Uterus (tissue), 4 donors: ENCODE measurements around the gene RBL1. TPM values are rescaled to one million over a fixed set of nuclear protein-coding genes. Genes with fewer than 3 reads are reported as not detected.
A peak's percentile ranks its signal among the peaks of the same experiment; 100 is the strongest.

Source experiments
- DNase-seq, 2 donors: peaks; one replicate each; pipeline ENCODE4 v3.0.0-alpha.2; 2019 to 2020
- H3K27ac ChIP-seq, 2 donors: fragments of 200-600 bp; sonication (generic); 1 replicate in 1 of 2; 2 replicates in 1 of 2; pipeline ENCODE4 v1.5.1; 2016 to 2018
- H3K27me3 ChIP-seq, 2 donors: fragments of 200-600 bp; sonication (generic); one replicate each; pipeline ENCODE4 v1.5.1; 2018 to 2019; ENCODE audit warnings: control low read depth in 1 of 2
- H3K36me3 ChIP-seq, 2 donors: fragments of 200-600 bp; sonication (generic); one replicate each; pipeline ENCODE4 v1.5.1; 2019; ENCODE audit warnings: control low read depth in 1 of 2
- H3K4me1 ChIP-seq, 2 donors: fragments of 200-600 bp; sonication (generic); one replicate each; pipeline ENCODE4 v1.5.1; 2018 to 2019; ENCODE audit warnings: control low read depth in 1 of 2
- H3K4me3 ChIP-seq, 2 donors: fragments of 200-600 bp; sonication (generic); 1 replicate in 1 of 2; 2 replicates in 1 of 2; pipeline ENCODE4 v1.5.1; 2018 to 2019; ENCODE audit warnings: mild to moderate bottlenecking in 1 of 2
- H3K9me3 ChIP-seq, 2 donors: fragments of 200-600 bp; sonication (generic); one replicate each; pipeline ENCODE4 v1.5.1; 2019; ENCODE audit warnings: control low read depth in 1 of 2
- POLR2A ChIP-seq, 2 donors: fragments of 450-650 bp; IDR thresholded peaks; one replicate each; pipeline ENCODE4 v1.6.1; 2016; ENCODE audit warnings: antibody characterized with exemption in 2 of 2, mild to moderate bottlenecking in 1 of 2, moderate library complexity in 1 of 2
- intact Hi-C: fragments of 100-400 bp; cut with DNase I; formaldehyde crosslinking; loops from one replicate; pipeline ENCODE4 v1.15.1; 2023; ENCODE audit warnings: low total_unique reads
- small RNA-seq: library from RNA; depleted of rRNA; stranded (forward); fragments of <200 nt; gene quantifications from one replicate; pipeline ENCODE3, GENCODE V24; 2016
- total RNA-seq, 4 donors: library from RNA; depleted of rRNA in 3 of 4; stranded (reverse); fragments of >200 nt in 3 of 4; gene quantifications; one replicate each; pipeline versions ENCODE4 v1.1.0 to v1.2.4, GENCODE V29; 2014 to 2023
- TF ChIP-seq, protein P1 (sequence below), 4 experiments: fragments of 200-600 bp in 2 of 4; fragments of 450-650 bp in 2 of 4; sonication (generic) in 2 of 4; IDR thresholded peaks; one replicate each; pipeline ENCODE4 v1.5.1; 2016 to 2019; ENCODE audit warnings: antibody characterized with exemption in 4 of 4, mild to moderate bottlenecking in 2 of 4, moderate library complexity in 1 of 4
- donor health status: DM: yes; HTN: yes; CAD: no.

Gene RBL1
- total RNA-seq, 4 donors from 2014 or later = 0.51 to 28.1 (median 12.0) TPM

DNA sequence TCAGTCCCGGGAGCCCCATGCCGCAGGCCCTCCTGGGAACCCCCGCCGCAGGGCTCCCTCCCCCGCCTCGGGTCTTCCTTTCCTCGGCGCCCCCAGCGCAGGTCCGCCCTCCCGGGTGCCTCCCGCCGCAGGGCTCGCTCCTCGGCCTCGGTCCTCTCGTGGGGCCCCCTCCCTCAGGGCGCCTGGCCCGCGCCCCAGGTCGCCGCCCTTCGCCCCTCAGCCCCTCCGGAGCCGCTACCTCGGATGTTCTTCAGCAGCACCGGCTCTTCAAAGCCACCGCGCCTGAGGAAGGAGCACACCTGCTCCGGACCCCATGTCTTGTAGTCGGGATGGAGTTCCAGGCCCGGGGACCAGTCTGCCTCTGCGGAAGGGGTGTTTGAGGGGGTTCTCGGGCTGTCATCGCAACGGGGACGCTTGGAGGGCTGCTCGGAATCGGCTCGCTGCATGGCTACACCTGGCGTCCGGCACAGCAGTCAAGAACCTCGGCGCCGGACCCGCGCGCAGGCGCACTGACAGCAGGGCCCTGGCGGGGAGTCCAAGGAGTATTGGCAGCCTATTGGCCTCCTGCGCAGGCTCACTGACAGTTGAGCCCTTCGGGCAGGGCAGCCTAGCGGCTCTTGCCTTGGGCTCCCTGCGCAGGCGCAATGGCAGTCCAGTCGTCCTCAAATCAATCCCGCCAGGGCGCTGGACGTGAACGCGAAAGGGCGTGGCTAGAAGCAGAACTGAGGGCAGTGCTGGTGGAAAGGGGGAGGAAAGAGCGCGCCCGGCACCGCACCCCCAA is 144.4 kb downstream of the RBL1 start, which contains the start of gene SAMHD1:
SAMHD1 (minus strand) TSS at position 511 of the 781 bp plus-strand sequence; CDS start at position 446, 65 bp downstream.
- H3K9me3 ChIP-seq = no peaks in the 10 kb centered on the region
- peak; percentile 96 to 97 for DNase-seq
- no peaks in the 10 kb centered on the region for H3K4me1 ChIP-seq
- H3K4me3 ChIP-seq = peak within 1 kb of the TSS; percentile 66 to 97
- intact Hi-C loops = no loop called here
- TF ChIP-seq POLR2A (IDR thresholded peaks at IDR 0.05) = peak; percentile 89
- TF ChIP-seq, protein P1, sequence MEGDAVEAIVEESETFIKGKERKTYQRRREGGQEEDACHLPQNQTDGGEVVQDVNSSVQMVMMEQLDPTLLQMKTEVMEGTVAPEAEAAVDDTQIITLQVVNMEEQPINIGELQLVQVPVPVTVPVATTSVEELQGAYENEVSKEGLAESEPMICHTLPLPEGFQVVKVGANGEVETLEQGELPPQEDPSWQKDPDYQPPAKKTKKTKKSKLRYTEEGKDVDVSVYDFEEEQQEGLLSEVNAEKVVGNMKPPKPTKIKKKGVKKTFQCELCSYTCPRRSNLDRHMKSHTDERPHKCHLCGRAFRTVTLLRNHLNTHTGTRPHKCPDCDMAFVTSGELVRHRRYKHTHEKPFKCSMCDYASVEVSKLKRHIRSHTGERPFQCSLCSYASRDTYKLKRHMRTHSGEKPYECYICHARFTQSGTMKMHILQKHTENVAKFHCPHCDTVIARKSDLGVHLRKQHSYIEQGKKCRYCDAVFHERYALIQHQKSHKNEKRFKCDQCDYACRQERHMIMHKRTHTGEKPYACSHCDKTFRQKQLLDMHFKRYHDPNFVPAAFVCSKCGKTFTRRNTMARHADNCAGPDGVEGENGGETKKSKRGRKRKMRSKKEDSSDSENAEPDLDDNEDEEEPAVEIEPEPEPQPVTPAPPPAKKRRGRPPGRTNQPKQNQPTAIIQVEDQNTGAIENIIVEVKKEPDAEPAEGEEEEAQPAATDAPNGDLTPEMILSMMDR (IDR thresholded peaks at IDR 0.05) = peak in 3 of 4 experiments; percentile 5 to 68 (median 41)
- no peaks in the 10 kb centered on the region for H3K27me3 ChIP-seq
- H3K27ac ChIP-seq = peak within 1 kb of the TSS; percentile 81 to 89
- no peaks in the 10 kb centered on the region for H3K36me3 ChIP-seq

DNA sequence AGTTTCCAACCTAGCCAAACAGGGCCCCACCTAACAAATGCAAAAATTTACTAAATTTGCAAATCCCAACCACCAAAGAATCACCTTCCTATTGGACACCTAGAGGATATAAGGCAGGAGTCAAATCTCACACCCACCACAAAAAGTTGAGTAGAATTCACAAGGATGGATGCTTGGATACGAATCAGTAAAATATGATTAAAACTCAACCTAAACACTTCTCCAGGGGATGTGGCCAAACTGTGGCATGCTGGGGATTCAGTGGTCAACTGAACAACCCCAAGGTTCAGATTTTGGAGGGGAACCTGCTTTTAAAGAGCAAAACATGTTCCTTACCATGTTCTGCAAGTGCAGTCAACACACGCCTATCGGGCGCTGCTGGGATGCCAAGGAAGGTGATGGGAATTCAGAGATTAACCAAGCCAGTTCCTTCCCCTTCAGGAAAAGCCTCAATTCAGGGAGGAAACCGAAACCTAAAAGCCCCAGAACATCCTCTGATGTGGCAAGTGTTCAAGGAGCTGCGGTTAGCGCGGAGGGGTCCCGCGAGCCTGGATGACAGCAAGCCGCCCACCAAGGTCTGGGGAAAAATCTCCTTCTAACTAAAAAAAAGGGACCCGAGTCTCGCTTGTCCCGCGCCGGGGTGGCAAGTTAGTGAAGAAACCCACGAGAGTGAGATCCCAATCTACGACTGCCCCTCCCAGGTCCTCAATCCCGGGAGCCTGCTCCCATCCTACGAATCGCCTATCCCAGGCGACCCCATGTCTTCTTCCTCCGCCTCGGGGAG is 145.2 kb downstream of the RBL1 start:
- no peaks in the 10 kb centered on the region for H3K36me3 ChIP-seq
- H3K9me3 ChIP-seq = no peaks in the 10 kb centered on the region
- intact Hi-C loops = no loop called here
- peak overlapping the region; percentile 81 to 89 for H3K27ac ChIP-seq
- no peaks in the 10 kb centered on the region for H3K4me1 ChIP-seq
- peak; percentile 28 to 33 for DNase-seq
- no peaks in the 10 kb centered on the region for H3K27me3 ChIP-seq
- TF ChIP-seq POLR2A (IDR thresholded peaks at IDR 0.05) = no peak
- TF ChIP-seq, protein P1 (IDR thresholded peaks at IDR 0.05) = no peak
- H3K4me3 ChIP-seq = peak overlapping the region; percentile 66 to 97

Small RNA genes lying within 50 kb of the gene (small RNA-seq; reads per million reads assigned to genes)
- not detected for gene RPS3AP3

Other genes starting within 250 kb of the RBL1 start
- gene TLDC2, start 219.9 kb downstream of the RBL1 start, total RNA-seq = 1 to 10 TPM in 2 of 4 donors, not detected in 2; 1.0 TPM
- 100 to 1,000 TPM in 3 of 4 donors, 10 to 100 TPM in 1; 76.8 to 172 (median 104) TPM for gene SAMHD1, start 144.3 kb downstream of the RBL1 start, total RNA-seq
- 100 to 1,000 TPM in 2 of 4 donors, 10 to 100 TPM in 2; 74.4 to 161 (median 107) TPM for gene RPN2, start 83.3 kb upstream of the RBL1 start, total RNA-seq
- 10 to 100 TPM in 1 of 4 donors, 1 to 10 TPM in 3; 4.4 to 14.1 (median 6.2) TPM for gene MROH8, start 83.6 kb upstream of the RBL1 start, total RNA-seq
- not detected for gene GHRH, start 165.8 kb upstream of the RBL1 start, total RNA-seq
- gene MANBAL, start 193.7 kb upstream of the RBL1 start, total RNA-seq = 10 to 100 TPM; 33.8 to 78.3 (median 43.5) TPM